K562 (cell line): Measurements from ENCODE around the gene ZBTB46.

ENCODE experiments used
- C11orf30 ChIP-seq: fragments of 450-650 bp; IDR thresholded peaks from 2 replicates; pipeline ENCODE4 v1.6.1; 2016; ENCODE audit warnings: low read depth, mild to moderate bottlenecking
- NONO ChIP-seq, 2 experiments: fragments of 200-400 bp in 1 of 2; fragments of 450-650 bp in 1 of 2; formaldehyde crosslinking in 1 of 2; IDR thresholded peaks; 2 replicates each; pipeline ENCODE4 v1.6.1; 2017; ENCODE audit warnings: low read depth in 2 of 2, mild to moderate bottlenecking in 2 of 2, moderate library complexity in 2 of 2, low read length in 1 of 2
- TBP ChIP-seq: optimal IDR thresholded peaks from 2 replicates; pipeline ENCODE3; 2011; ENCODE audit warnings: low read depth, low read length, improper control_type of control experiment

DNA sequence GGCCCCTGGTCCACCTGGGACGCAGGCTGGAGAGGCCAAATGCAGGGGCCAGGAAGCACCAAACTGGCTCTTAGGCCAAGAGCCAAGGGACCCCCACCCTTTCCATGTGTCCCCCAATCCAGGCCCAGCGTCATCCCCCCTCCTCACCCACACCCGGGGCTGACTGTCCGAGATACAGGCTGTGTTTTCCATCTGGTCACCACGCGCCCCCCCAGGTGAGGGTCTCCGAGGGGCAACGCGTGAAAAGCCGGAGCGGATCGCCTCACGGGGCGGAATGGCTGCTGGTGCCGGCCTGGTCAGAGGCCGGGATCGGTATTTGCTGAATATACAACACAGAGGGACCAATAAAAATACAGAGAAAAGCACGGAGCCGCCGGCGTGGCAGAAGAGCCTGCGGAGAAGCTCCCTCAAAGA, 25.0 kb upstream of the ZBTB46 start:
- TF ChIP-seq TBP (no peak), NONO (IDR thresholded peaks at IDR 0.05; ENCODE audit: low read depth in 2 of 2, low read length in 1 of 2) (no peak), C11orf30 (no peak)
